Skin of body (tissue), 2 donors: ENCODE measurements around the gene TEX44. TPM values are rescaled to one million over a fixed set of nuclear protein-coding genes. Genes with fewer than 3 reads are reported as not detected.

Source experiments
- DNase-seq: peaks from one replicate; lab custom pipeline; 2025; lab: John Stamatoyannopoulos, UW
- total RNA-seq: library from RNA; depleted of rRNA; stranded (reverse); fragments of >200 nt; gene quantifications from one replicate; pipeline ENCODE4 v1.2.3, GENCODE V29; 2014

Gene TEX44
- total RNA-seq, 1 donor from 2014 or later: not detected

GRCh38 chr2:231604685-231605606 lies 12.3 kb downstream of the TEX44 start:
- peak; percentile 97 for DNase-seq

- DNase-seq: no peak
These were observed 13.0 kb downstream of the TEX44 start for GRCh38 chr2:231605607-231606091.

- DNase-seq: no peak
These were observed 14.3 kb downstream of the TEX44 start for GRCh38 chr2:231606941-231607340.

- DNase-seq: no peak
These were observed 18.8 kb downstream of the TEX44 start for GRCh38 chr2:231611273-231612108.

GRCh38 chr2:231612109-231612455 lies 19.4 kb downstream of the TEX44 start:
- peak; percentile 64 for DNase-seq

GRCh38 chr2:231612456-231613330 lies 20.0 kb downstream of the TEX44 start:
- DNase-seq: peak; percentile 76

- no peak for DNase-seq
These were observed 20.6 kb downstream of the TEX44 start for GRCh38 chr2:231613331-231613662.

- DNase-seq: peak; percentile 86
These were observed 21.2 kb downstream of the TEX44 start for GRCh38 chr2:231613663-231614558.

- DNase-seq: no peak
These were observed 21.9 kb downstream of the TEX44 start for GRCh38 chr2:231614559-231615057.

- DNase-seq: no peak
These were observed 22.5 kb downstream of the TEX44 start for GRCh38 chr2:231615058-231615671.

- no peak for DNase-seq
These were observed 23.6 kb downstream of the TEX44 start for GRCh38 chr2:231616296-231616695.

GRCh38 chr2:231617059-231617926 lies 24.6 kb downstream of the TEX44 start:
- DNase-seq: no peak

- DNase-seq: peak; percentile 18
These were observed 28.6 kb downstream of the TEX44 start for GRCh38 chr2:231621051-231621879.

- no peak for DNase-seq
These were observed 30.3 kb downstream of the TEX44 start for GRCh38 chr2:231622963-231623362.

GRCh38 chr2:231626449-231626848 lies 33.8 kb downstream of the TEX44 start:
- no peak for DNase-seq

GRCh38 chr2:231627384-231628120 lies 34.9 kb downstream of the TEX44 start:
- no peak for DNase-seq

GRCh38 chr2:231632559-231633142 lies 40.0 kb downstream of the TEX44 start:
- no peak for DNase-seq
